Occipital lobe (tissue), 2 donors: Measurements from ENCODE around the gene TNFRSF8. TPM values are rescaled to one million over a fixed set of nuclear protein-coding genes. Genes with fewer than 3 reads are reported as not detected.

Source experiments
- DNase-seq: peaks from one replicate; lab custom pipeline; 2025; lab: John Stamatoyannopoulos, UW
- total RNA-seq: library from RNA; depleted of rRNA; stranded (reverse); fragments of >200 nt; gene quantifications from one replicate; pipeline ENCODE4 v1.2.3, GENCODE V29; 2014

Gene TNFRSF8
- total RNA-seq, 1 donor from 2014 or later, result not detected

GRCh38 chr1:12140515-12141162 is 77.5 kb downstream of the TNFRSF8 start:
- DNase-seq, result no peak

DNA sequence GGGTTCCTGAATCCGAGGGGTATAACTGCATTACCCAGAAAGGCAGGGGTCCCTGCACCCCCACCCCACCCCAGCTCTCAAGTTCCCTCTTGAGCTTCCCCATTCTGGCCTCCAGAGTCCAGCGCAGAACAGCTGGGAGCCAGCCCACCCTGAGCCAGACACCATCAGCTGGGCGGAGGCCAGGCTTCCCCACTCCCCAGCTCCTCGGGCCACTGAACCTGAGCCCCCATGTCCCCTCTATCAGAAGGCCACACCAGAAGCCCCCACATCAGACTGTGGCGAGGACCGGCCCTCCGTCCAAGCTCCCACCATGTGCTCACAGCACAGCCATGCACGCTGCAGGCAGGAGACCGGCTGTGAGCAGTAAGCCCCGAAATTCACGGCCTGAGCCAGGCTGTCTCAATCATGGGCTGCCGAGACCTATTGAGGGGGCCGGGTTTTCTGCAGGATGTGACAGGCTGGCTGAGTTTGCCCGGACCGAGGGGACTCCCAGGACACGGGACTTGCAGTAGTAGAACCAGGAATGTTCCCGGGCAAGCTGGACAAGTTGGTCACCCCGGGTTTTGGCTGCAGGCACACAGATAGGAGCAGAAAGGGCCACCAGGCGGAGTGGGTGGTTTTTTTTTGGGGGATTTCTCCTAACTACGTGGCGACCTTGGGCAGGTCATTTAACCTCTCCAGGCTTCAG is 78.2 kb downstream of the TNFRSF8 start:
- no peak for DNase-seq

DNA sequence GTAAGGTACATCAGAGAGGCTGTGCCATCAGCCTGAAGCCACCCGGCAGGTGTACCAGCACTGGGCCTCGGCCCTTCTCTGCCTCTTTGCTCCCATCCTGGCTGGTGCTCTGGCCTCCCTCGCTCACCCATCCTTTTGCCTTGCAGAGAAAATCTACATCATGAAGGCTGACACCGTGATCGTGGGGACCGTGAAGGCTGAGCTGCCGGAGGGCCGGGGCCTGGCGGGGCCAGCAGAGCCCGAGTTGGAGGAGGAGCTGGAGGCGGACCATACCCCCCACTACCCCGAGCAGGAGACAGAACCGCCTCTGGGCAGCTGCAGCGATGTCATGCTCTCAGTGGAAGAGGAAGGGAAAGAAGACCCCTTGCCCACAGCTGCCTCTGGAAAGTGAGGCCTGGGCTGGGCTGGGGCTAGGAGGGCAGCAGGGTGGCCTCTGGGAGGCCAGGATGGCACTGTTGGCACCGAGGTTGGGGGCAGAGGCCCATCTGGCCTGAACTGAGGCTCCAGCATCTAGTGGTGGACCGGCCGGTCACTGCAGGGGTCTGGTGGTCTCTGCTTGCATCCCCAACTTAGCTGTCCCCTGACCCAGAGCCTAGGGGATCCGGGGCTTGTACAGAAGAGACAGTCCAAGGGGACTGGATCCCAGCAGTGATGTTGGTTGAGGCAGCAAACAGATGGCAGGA is 79.2 kb downstream of the TNFRSF8 start:
- DNase-seq, result no peak

DNA sequence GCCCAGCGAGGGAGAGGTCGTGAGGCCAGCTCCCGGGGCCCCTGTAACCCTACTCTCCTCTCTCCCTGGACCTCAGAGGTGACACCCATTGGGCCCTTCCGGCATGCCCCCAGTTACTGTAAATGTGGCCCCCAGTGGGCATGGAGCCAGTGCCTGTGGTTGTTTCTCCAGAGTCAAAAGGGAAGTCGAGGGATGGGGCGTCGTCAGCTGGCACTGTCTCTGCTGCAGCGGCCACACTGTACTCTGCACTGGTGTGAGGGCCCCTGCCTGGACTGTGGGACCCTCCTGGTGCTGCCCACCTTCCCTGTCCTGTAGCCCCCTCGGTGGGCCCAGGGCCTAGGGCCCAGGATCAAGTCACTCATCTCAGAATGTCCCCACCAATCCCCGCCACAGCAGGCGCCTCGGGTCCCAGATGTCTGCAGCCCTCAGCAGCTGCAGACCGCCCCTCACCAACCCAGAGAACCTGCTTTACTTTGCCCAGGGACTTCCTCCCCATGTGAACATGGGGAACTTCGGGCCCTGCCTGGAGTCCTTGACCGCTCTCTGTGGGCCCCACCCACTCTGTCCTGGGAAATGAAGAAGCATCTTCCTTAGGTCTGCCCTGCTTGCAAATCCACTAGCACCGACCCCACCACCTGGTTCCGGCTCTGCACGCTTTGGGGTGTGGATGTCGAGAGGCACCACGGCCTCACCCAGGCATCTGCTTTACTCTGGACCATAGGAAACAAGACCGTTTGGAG is 80.0 kb downstream of the TNFRSF8 start:
- no peak for DNase-seq

GRCh38 chr1:12143631-12144155 is 80.6 kb downstream of the TNFRSF8 start:
- DNase-seq, result peak; percentile 30

DNA sequence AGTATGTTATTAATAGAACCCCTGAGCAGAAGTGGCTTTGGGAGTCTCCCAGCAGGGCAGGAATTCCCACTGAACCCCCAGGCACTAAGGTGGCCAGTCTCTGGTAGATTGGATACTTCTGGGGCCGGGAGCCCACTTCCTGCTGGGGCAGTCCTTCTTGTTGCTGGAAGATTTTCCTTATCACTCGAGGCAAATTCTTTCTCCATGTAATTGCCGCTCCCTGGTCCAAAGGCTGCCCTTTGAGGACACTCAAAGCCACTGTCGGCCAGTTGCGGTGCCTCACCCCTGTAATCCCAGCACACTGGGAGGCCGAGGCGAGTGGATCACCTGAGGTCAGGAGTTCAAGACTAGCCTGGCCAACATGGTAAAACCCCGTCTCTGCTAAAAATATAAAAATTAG is 81.1 kb downstream of the TNFRSF8 start:
- DNase-seq, result no peak

- DNase-seq, result no peak
Observed at GRCh38 chr1:12144969-12145368, 81.9 kb downstream of the TNFRSF8 start.

DNA sequence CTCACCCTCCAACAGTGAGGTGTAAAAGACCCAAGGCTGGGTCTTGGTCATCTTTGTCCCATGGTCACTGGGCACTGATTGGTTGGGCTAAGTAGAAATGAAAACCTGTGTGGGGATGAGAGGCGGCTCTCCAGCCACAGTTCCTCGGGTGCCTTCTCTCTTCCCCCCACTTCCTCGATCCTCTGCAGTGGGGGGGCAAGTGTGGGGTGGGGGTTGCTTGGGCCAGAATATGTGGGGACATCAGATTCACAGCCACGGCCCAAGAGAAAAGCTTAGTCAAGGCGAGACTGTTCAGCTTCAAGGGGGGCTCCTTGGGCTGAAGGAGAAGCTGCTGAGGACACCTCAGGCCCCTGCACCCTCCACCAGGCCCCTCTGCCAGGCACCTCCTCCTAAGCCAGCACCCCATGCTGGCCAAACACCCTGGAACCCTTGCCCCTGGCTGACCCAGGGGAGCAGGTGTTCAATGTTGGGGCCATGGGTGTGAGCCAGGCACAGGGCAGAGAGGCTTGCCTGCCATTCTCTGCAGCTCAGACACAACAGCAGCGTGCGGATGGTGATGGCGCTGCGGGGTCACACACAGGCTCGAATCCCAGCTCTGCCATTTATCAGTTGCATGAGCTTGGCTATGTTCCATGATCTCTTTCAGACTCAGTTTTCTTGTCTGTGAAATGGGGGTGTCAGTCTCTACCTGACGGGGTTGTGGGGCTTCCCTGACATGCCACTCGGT is 82.7 kb downstream of the TNFRSF8 start:
- DNase-seq, result no peak

DNA sequence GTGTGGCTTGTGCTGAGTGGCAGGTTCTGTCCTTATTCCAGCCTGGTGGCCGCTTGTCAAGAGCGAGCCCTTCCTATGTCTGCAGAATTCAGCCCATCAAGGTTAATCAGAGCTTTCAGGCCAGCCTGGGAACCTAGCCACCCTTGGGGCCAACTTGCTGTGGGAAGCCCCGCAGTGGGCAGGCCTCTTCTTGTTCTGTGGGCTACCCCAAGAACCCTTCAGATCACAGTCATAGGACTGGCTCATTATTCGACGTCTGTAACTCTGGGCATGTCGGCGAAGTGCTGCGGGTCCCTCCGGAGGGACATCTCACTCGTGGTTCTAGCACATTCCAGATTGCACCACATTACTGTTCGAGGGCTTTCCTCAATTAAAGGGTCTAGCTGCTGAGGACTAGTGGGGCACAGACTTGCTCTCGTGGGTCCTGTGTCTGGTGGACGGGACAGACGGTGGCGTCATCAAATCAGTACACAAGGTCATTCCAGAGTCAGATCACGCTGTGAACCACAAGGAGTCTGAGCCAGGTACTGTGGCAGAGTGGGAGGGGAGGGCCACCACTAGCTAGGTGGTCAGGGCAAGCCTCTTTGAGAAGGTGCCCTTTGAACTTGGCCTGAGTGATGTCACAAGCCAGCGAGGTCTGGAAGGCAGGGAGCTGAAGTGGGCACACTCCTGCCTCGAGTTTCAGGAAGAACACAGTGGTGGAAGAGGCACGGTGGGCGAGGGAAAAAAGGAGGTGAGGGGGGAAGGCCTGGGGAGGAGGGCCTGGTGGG is 83.4 kb downstream of the TNFRSF8 start:
- no peak for DNase-seq

GRCh38 chr1:12147201-12147701 is 84.1 kb downstream of the TNFRSF8 start:
- DNase-seq, result no peak

DNA sequence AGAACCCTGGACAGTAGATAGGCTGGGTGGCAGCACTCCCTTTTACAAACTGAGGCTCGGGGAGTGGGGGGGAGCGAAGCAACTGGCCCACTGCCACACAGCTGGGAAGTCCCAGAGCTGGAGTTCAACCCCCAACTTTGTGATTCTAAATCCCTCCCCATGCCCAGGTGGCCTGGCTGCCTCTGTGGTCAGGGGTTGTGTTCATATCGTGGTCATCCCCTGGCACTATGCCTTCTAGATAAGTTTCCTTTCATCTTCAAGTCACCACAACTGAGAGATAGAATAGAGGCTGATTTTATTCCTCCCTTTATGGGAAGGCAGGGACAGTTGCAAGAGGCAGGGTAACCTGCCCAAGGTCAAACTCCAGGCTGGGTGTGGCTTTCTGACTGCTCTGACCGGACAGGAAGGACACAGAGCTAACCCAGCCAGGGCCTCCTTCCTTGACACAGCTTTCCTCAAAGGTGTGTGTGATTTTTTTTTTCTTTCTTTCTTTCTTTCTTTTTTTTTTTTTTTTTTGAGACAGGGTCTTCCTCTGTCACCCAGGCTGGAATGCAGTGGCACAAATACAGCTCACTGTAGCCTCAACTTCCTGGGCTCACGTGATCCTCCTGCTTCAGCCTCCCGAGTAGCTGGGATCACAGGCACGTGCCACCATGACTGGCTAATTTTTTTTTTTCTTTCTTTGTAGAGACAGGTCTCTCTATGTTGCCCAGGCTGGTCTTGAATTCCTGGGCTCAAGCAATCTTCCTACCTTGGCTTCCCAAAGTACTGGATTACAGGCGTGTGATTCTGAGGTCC is 85.3 kb downstream of the TNFRSF8 start:
- no peak for DNase-seq

DNA sequence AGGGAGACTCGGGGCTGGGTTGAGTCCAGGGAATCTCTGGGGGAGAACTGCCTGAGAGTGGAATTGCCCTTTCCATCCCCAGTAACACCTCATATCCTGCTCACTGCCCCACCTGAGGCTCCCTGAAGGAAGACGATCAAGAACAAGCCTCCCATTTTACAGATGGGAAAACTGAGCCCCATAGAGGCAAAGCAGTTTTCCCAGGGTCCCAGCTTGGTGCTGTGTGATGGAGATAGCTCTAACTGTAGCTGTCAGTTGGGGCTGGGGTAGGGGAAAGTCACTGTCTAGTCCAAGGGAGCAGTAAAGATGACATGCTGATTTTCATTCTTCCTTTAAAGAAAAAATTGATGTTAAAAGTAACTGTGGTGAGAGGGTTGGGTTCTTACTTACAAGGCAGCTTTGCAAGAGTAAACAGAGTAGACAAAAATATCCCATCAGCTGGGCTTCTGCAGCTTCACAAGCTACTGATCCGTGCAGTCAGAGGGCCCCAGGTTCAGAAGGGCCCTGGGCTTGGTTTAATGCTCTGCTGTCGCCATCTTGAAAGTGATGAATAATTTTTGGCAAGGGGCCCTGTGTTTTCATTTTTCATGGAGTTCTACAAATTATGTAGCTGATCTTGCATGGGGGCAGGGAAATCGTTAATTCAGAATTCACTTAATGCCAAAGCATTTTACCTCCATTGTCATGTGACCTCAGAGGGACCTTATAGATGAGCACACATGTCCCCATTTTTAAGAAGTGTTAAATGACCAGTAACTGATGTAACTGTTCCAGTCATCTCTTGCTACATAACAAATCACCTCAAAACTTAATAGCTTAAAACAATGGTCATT is 86.1 kb downstream of the TNFRSF8 start:
- no peak for DNase-seq

DNA sequence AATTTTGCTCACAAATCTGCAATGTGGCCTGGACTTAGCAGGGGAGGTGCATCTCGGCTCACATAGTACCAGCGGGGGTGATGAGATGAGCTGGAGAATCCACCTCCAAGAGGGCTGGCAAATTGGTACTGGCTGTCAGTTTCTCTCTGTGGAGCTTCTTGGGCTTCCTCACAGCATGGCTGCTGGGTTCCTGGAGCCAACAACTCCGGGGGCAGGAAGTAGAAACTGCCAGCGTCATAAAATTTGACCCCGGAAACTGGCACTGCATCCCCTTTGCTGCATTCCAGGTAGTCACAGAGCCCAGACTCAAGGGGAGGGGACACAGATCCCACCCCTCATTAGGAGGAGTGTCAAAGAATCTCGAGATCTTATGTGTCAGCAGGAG is 86.7 kb downstream of the TNFRSF8 start:
- no peak for DNase-seq

DNA sequence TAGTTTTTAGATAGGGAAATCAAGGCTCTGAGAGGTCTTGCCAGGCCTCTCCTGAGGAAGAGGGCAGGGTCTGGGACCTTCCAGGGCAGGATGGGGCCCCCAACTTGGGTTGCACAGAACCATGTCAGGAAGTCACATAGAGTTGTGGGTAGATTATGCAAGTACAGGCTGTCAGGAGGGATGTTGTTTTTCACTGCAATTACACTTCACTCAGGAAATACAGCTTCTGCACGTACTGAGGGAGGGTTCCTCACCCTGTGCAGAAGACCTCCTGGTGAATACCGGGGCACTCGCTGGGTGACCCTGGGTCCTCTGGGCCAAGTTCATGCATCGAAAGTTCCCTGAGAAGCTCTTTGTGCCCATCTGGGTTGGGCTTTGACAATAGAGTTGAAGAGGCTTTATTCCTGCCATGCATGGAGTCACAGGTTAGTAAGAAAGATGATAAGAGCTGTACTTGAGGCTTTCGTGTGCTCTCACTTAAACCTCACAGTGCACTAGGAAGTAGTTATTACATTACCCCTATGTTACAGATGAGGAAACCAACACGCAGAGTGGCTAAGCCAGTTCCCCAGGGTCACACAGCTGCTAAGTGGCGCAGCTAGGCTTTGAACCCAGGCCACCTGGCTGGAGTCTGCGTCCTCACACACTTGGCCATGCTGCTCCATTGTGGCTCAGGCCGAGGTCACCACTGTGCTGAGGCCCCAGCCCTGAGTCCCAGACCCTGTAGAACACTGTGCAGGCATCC is 87.5 kb downstream of the TNFRSF8 start:
- DNase-seq, result no peak

GRCh38 chr1:12151465-12151864 is 88.4 kb downstream of the TNFRSF8 start:
- no peak for DNase-seq

GRCh38 chr1:12152113-12152891 is 89.2 kb downstream of the TNFRSF8 start:
- DNase-seq, result no peak
